Neural crest cell (in vitro differentiated cells): ENCODE results near the gene DAB2. TPM values are rescaled to one million over a fixed set of nuclear protein-coding genes. Genes with fewer than 3 reads are reported as not detected.

Source experiments
- DNase-seq: peaks from one replicate; pipeline ENCODE4 v3.0.0; 2021; ENCODE audit warnings: low read depth, mixed read lengths, low spot score
- H3K27ac Mint-ChIP-seq: one replicate; pipeline ENCODE4 v1.8.0; 2021; ENCODE audit warnings: mild to moderate bottlenecking, mixed read lengths; ENCODE audit not compliant: unreplicated experiment
- H3K27me3 Mint-ChIP-seq: 2 replicates; pipeline ENCODE4 v1.8.0; 2021; ENCODE audit warnings: low read depth, mild to moderate bottlenecking, mixed read lengths
- H3K36me3 Mint-ChIP-seq: 2 replicates; pipeline ENCODE4 v1.8.0; 2021; ENCODE audit warnings: low read depth, mild to moderate bottlenecking, mixed read lengths
- H3K4me1 Mint-ChIP-seq: 2 replicates; pipeline ENCODE4 v1.8.0; 2021; ENCODE audit warnings: mixed read lengths
- H3K4me3 Mint-ChIP-seq: one replicate; pipeline ENCODE4 v1.8.0; 2021; ENCODE audit warnings: mild to moderate bottlenecking, mixed read lengths
- H3K9me3 Mint-ChIP-seq: 2 replicates; pipeline ENCODE4 v1.8.0; 2021; ENCODE audit warnings: mixed read lengths
- total RNA-seq: library from RNA; stranded (reverse); gene quantifications from 2 replicates; pipeline ENCODE4 v1.2.1, GENCODE V29; 2021
- TF ChIP-seq, protein P1 (sequence below): fragments of 200-600 bp; sonication (generic); conservative IDR thresholded peaks from 2 replicates; pipeline ENCODE4 v1.5.0; 2021; ENCODE audit warnings: antibody characterized with exemption, mild to moderate bottlenecking

DAB2 gene
- total RNA-seq, 1 donor from 2014 or later, result 10.1 TPM

DNA sequence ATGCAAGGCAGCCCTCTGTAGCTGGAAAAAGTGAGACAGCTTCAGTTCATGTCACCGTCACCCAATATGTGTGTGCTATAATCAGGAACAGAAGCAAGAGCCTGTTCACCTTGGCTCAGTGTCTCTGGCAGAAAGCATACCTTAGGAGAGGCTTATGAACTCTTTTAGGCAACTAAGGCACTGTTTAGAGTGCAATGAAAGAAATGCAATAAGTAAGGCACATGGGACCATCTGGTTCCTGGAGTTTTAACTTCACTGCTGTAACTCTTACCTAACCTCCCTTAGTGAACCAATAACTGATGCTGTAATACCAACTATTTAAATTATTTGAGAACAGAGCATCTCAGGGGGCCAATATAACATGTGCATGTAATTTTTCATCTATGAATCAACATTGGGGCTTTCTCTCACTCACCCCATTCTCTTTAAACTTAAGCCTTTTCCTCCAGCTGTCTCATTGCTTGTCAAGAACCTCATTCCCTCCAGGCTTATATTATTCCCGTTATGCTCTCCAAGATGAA is 92.9 kb downstream of the DAB2 start:
- H3K4me1 Mint-ChIP-seq, result no peaks in the 10 kb centered on the region
- peaks cover 7% of the 10 kb centered on the region for H3K9me3 Mint-ChIP-seq
- no peaks in the 10 kb centered on the region for H3K27me3 Mint-ChIP-seq
- H3K27ac Mint-ChIP-seq, result no peak overlapping the region
- no peak overlapping the region for H3K4me3 Mint-ChIP-seq
- TF ChIP-seq, protein P1, sequence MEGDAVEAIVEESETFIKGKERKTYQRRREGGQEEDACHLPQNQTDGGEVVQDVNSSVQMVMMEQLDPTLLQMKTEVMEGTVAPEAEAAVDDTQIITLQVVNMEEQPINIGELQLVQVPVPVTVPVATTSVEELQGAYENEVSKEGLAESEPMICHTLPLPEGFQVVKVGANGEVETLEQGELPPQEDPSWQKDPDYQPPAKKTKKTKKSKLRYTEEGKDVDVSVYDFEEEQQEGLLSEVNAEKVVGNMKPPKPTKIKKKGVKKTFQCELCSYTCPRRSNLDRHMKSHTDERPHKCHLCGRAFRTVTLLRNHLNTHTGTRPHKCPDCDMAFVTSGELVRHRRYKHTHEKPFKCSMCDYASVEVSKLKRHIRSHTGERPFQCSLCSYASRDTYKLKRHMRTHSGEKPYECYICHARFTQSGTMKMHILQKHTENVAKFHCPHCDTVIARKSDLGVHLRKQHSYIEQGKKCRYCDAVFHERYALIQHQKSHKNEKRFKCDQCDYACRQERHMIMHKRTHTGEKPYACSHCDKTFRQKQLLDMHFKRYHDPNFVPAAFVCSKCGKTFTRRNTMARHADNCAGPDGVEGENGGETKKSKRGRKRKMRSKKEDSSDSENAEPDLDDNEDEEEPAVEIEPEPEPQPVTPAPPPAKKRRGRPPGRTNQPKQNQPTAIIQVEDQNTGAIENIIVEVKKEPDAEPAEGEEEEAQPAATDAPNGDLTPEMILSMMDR, result no peak
- no peak for DNase-seq
- peaks cover 2% of the 10 kb centered on the region for H3K36me3 Mint-ChIP-seq

DNA sequence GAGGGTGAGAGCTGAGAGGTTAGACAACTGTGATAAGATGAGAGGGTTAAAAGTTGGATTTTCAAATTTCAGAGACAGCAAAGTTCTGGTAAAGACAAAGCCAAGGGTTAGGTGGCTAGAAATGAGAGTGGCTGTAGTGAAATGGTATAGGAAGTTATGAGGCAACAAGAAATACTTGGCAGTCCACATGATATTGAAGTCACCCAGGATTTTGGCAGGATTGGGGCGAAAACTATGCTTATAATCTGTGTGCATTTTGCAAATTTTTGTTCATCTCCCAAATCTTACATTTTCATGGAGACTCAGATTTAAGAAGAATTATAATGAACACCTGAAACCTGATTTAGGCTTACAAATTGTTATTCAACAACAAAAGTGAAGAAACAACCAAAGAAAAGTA is 96.0 kb downstream of the DAB2 start:
- Mint-ChIP-seq H3K4me1 (peaks cover 1% of the 10 kb centered on the region), H3K9me3 (peaks cover 3% of the 10 kb centered on the region), H3K27me3 (no peaks in the 10 kb centered on the region), H3K36me3 (no peaks in the 10 kb centered on the region), H3K27ac (no peak overlapping the region), H3K4me3 (no peak overlapping the region)
- TF ChIP-seq, protein P1, result no peak
- DNase-seq, result no peak

DNA sequence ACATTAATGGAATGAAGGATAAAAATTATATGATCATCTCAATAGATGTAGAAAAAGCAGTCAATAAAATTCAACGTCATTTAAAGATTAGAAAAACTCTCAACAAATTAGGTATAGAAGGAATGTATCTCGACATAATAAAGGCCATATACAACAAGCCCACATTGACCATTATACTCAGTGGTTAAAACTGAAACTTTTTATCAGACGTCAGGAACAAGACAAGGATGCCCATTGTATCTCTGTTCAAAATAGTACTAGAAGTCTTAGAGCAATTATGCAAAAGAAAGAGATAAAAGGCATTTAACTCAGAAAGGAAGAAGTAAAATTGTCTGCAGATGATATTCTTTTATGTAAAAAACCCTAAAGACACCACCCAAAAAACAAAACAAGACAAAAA is 101.2 kb downstream of the DAB2 start:
- no peak for DNase-seq
- Mint-ChIP-seq H3K4me3 (no peak overlapping the region), H3K36me3 (no peaks in the 10 kb centered on the region), H3K4me1 (peaks cover 8% of the 10 kb centered on the region), H3K9me3 (peaks cover 2% of the 10 kb centered on the region), H3K27ac (no peak overlapping the region), H3K27me3 (no peaks in the 10 kb centered on the region)
- TF ChIP-seq, protein P1, result no peak

Other genes with a start within 250 kb of the DAB2 start
- not detected in 2 replicates for gene FYB1, start 205.4 kb downstream of the DAB2 start, total RNA-seq
- not detected in 2 replicates for gene C9, start 60.5 kb downstream of the DAB2 start, total RNA-seq